Memory B cell (primary cell): ENCODE data around the gene ZNF839.
"Not testable (repeated sequence)": the region's sequence is repeated elsewhere in the genome, so short reads cannot be mapped to it uniquely, and the experiment has no call there.

Source experiments
- ATAC-seq: fragments of 150-1000 bp; cut with Tn5 transposase; 2 replicates; pipeline ENCODE4 v1.10.0; 2021; ENCODE audit warnings: low read depth, mild to moderate bottlenecking, moderate library complexity
- DNase-seq, 2 donors: peaks; one replicate each; pipeline ENCODE4 v3.0.0; 2022; ENCODE audit warnings: low spot score in 2 of 2
- H3K27ac Mint-ChIP-seq: one replicate; pipeline ENCODE4 v1.8.0; 2022; ENCODE audit warnings: mild to moderate bottlenecking, moderate library complexity, mixed read lengths
- H3K27me3 Mint-ChIP-seq: one replicate; pipeline ENCODE4 v1.8.0; 2022; ENCODE audit warnings: mixed read lengths
- H3K36me3 Mint-ChIP-seq: one replicate; pipeline ENCODE4 v1.8.0; 2022; ENCODE audit warnings: mild to moderate bottlenecking, mixed read lengths
- H3K4me1 Mint-ChIP-seq: one replicate; pipeline ENCODE4 v1.8.0; 2022; ENCODE audit warnings: mixed read lengths
- H3K4me3 Mint-ChIP-seq: one replicate; pipeline ENCODE4 v1.8.0; 2022; ENCODE audit warnings: mild to moderate bottlenecking, moderate library complexity, mixed read lengths
- H3K9me3 Mint-ChIP-seq: one replicate; pipeline ENCODE4 v1.8.0; 2022; ENCODE audit warnings: mixed read lengths

ZNF839 gene

GRCh38 chr14:102344084-102344483 lies 24.5 kb downstream of the ZNF839 start:
- no peaks in the 10 kb centered on the region for H3K4me1 Mint-ChIP-seq
- H3K4me3 Mint-ChIP-seq = no peak overlapping the region
- no peaks in the 10 kb centered on the region for H3K27me3 Mint-ChIP-seq
- peaks cover 21% of the 10 kb centered on the region for H3K36me3 Mint-ChIP-seq
- no peak for DNase-seq
- no peak for ATAC-seq
- no peak overlapping the region for H3K27ac Mint-ChIP-seq
- no peaks in the 10 kb centered on the region for H3K9me3 Mint-ChIP-seq

- H3K27me3 Mint-ChIP-seq = no peaks in the 10 kb centered on the region
- no peak for ATAC-seq
- DNase-seq = no peak
- H3K9me3 Mint-ChIP-seq = no peaks in the 10 kb centered on the region
- no peak overlapping the region for H3K4me3 Mint-ChIP-seq
- H3K27ac Mint-ChIP-seq = no peak overlapping the region
- H3K36me3 Mint-ChIP-seq = peaks cover 22% of the 10 kb centered on the region
- no peaks in the 10 kb centered on the region for H3K4me1 Mint-ChIP-seq
These were observed 24.9 kb downstream of the ZNF839 start for GRCh38 chr14:102344485-102344884.

DNA sequence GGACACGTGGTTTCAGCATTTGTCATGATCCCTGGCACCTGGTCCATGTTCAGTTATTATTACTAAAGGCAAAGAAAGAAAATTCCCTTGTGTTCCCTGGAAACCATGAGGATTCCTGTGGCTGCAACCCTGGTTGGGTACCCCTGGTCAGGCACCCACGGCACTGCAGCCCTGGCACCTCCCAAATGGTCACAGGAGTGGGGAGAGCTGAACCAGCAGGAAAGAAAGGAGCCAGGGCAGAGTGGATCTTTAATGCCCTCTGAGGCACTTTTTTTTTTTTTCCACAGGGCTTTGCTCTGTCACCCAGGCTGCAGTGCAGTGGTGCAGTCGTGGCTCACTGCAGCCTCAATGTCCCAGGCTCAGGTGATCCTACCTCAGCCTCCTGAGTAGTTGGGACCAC lies 25.7 kb downstream of the ZNF839 start:
- DNase-seq = no peak
- H3K27ac Mint-ChIP-seq = no peak overlapping the region
- H3K9me3 Mint-ChIP-seq = no peaks in the 10 kb centered on the region
- no peaks in the 10 kb centered on the region for H3K4me1 Mint-ChIP-seq
- peaks cover 24% of the 10 kb centered on the region for H3K36me3 Mint-ChIP-seq
- H3K4me3 Mint-ChIP-seq = no peak overlapping the region
- no peak for ATAC-seq
- no peaks in the 10 kb centered on the region for H3K27me3 Mint-ChIP-seq

- no peak for DNase-seq
- Mint-ChIP-seq H3K4me1 (no peaks in the 10 kb centered on the region), H3K36me3 (peaks cover 26% of the 10 kb centered on the region), H3K27ac (no peak overlapping the region), H3K4me3 (no peak overlapping the region), H3K27me3 (no peaks in the 10 kb centered on the region), H3K9me3 (no peaks in the 10 kb centered on the region)
- no peak for ATAC-seq
These were observed 27.1 kb downstream of the ZNF839 start for GRCh38 chr14:102346645-102347044.

- Mint-ChIP-seq H3K4me1 (peaks cover 2% of the 10 kb centered on the region), H3K27ac (no peak overlapping the region), H3K27me3 (no peaks in the 10 kb centered on the region), H3K9me3 (no peaks in the 10 kb centered on the region), H3K4me3 (no peak overlapping the region), H3K36me3 (peaks cover 25% of the 10 kb centered on the region)
- no peak for DNase-seq
- no peak for ATAC-seq
These were observed 28.8 kb downstream of the ZNF839 start for GRCh38 chr14:102348376-102348775.

DNA sequence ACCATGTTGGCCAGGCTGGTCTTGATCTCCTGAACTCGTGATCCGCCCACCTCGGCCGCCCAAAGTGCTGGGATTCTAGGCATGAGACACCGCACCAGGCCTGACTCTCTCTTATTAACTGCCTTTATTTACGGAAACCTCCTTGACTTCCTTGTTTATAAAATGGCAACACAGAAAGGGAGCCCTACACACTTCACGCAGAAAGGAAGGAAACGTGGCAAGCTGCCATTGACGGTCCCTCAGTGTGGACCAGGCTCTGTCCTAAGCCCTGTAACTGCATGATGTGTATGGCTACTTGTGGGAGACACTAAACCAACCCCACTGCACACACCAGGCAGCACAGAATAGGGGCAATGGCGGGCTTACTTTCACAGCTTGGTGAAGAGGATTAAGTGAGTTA lies 31.5 kb downstream of the ZNF839 start:
- no peak for ATAC-seq
- Mint-ChIP-seq H3K27me3 (no peaks in the 10 kb centered on the region), H3K4me1 (peaks cover 2% of the 10 kb centered on the region), H3K9me3 (no peaks in the 10 kb centered on the region), H3K36me3 (peaks cover 27% of the 10 kb centered on the region), H3K27ac (no peak overlapping the region), H3K4me3 (no peak overlapping the region)
- DNase-seq = no peak

- H3K4me1 Mint-ChIP-seq, H3K4me3 Mint-ChIP-seq, H3K27ac Mint-ChIP-seq, H3K27me3 Mint-ChIP-seq, ATAC-seq, H3K9me3 Mint-ChIP-seq, DNase-seq: not testable (repeated sequence)
- H3K36me3 Mint-ChIP-seq = peaks cover 27% of the 10 kb centered on the region
These were observed 32.0 kb downstream of the ZNF839 start for GRCh38 chr14:102351593-102351992.

DNA sequence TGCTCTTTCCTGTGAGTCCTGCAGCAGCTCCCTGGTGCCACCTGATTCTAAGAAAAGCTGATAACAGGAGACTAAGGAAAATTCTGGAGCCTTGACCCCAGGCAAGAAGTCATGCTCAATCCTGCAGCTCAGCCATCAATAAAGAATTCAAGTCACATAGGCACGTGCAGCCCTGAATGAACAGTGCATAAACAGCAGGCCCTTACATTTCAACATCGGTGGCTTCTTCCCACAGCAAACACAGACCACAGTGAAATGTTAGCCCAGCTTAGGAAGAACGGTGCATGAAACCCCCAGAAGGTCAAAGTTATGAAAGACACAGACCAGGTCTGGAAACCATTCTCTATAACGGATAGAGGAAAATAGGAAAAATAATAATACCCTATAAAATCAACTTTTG lies 32.7 kb downstream of the ZNF839 start:
- peaks cover 2% of the 10 kb centered on the region for H3K4me1 Mint-ChIP-seq
- no peaks in the 10 kb centered on the region for H3K27me3 Mint-ChIP-seq
- H3K4me3 Mint-ChIP-seq = no peak overlapping the region
- no peak overlapping the region for H3K27ac Mint-ChIP-seq
- no peaks in the 10 kb centered on the region for H3K9me3 Mint-ChIP-seq
- H3K36me3 Mint-ChIP-seq = peaks cover 28% of the 10 kb centered on the region
- ATAC-seq = no peak
- DNase-seq = no peak

DNA sequence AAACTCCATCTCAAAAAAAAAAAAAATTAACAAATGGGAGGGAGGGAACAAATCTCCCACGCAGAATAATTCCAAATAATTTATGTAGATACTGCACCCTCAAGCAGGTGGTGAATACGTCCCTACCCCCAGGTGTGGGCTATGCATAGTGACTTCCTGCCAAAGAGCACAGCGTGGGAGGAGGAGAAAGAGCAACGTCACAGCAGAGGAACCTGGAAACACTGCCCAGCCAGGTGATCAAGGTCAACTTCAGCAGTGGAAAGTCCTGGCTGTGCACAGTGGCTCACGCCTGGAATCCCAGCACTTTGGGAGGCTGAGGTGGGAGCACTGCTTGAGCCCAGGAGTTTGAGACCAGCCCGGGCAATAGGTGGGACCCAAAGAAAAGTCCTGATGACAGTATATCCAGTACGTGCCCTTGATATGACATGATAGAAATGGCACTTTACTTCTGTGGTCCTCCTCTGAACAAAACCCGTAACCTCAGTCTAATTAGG lies 33.6 kb downstream of the ZNF839 start:
- Mint-ChIP-seq H3K4me1 (peaks cover 2% of the 10 kb centered on the region), H3K27me3 (no peaks in the 10 kb centered on the region), H3K27ac (no peak overlapping the region), H3K9me3 (no peaks in the 10 kb centered on the region), H3K4me3 (no peak overlapping the region), H3K36me3 (peaks cover 34% of the 10 kb centered on the region)
- ATAC-seq (no peak), DNase-seq (no peak)

GRCh38 chr14:102356280-102356679 lies 36.7 kb downstream of the ZNF839 start:
- Mint-ChIP-seq H3K27ac (no peak overlapping the region), H3K36me3 (peaks cover 27% of the 10 kb centered on the region), H3K9me3 (no peaks in the 10 kb centered on the region), H3K4me1 (peaks cover 9% of the 10 kb centered on the region), H3K27me3 (no peaks in the 10 kb centered on the region), H3K4me3 (no peak overlapping the region)
- no peak for DNase-seq
- ATAC-seq = no peak

- Mint-ChIP-seq H3K9me3 (no peaks in the 10 kb centered on the region), H3K4me3 (no peak overlapping the region), H3K36me3 (peaks cover 18% of the 10 kb centered on the region), H3K4me1 (peaks cover 20% of the 10 kb centered on the region), H3K27ac (no peak overlapping the region), H3K27me3 (no peaks in the 10 kb centered on the region)
- no peak for ATAC-seq
- no peak for DNase-seq
These were observed 39.8 kb downstream of the ZNF839 start for GRCh38 chr14:102359341-102359740.

- H3K36me3 Mint-ChIP-seq = peaks cover 17% of the 10 kb centered on the region
- peak overlapping the region; percentile 62 for H3K27ac Mint-ChIP-seq
- DNase-seq = no peak
- H3K27me3 Mint-ChIP-seq = no peaks in the 10 kb centered on the region
- H3K9me3 Mint-ChIP-seq = no peaks in the 10 kb centered on the region
- no peak for ATAC-seq
- H3K4me3 Mint-ChIP-seq = no peak overlapping the region
- peaks cover 20% of the 10 kb centered on the region for H3K4me1 Mint-ChIP-seq
These were observed 40.8 kb downstream of the ZNF839 start for GRCh38 chr14:102360388-102360787.

GRCh38 chr14:102362084-102362483 lies 42.5 kb downstream of the ZNF839 start:
- peaks cover 13% of the 10 kb centered on the region for H3K36me3 Mint-ChIP-seq

DNA sequence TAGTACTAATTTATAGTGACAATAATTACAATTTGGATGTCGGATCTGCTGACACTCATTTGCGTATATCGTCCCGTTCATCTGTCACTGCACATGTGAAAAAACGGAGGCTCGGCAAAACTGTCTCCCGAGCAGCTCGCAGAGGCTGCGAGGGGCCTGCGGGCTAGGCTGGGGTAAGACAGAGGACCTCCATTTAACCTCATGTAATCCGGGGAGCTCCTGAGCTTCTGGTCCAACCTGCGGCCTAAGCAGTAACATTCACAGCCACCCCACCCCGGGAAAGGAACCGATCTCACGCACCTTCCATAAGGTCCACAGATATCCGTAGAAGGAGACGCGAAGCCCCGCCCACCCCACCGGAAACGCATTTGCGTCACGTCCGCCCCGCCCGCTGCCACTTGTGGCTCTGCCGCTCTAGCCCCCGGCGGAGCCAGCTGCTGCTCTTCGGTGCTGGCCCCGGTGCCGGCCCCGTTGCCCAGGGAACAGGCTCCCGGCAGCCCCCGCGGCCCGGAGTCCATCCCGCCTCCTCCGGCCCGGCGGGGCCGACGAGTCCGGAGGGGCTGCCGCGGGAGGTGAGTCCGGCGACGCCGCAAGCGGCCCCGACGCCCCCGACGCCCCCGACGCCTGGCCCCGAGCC lies 43.1 kb downstream of the ZNF839 start, which contains the start of the genes CINP and TECPR2:
CINP (minus strand) TSS at position 346 of the 637 bp plus-strand sequence; CDS start at position 307, 39 bp downstream.
TECPR2 (plus strand) TSS at position 397 of the 637 bp plus-strand sequence. CDS start 13,781 bp downstream, outside the sequence.
- H3K36me3 Mint-ChIP-seq = peaks cover 9% of the 10 kb centered on the region
- peaks cover 26% of the 10 kb centered on the region for H3K4me1 Mint-ChIP-seq
- peak; percentile 94 for ATAC-seq
- no peaks in the 10 kb centered on the region for H3K27me3 Mint-ChIP-seq
- H3K9me3 Mint-ChIP-seq = no peaks in the 10 kb centered on the region
- DNase-seq = peak; percentile 88 to 89
- no peak within 1 kb of the TSS for H3K27ac Mint-ChIP-seq
- H3K4me3 Mint-ChIP-seq = peak within 1 kb of the TSS; percentile 90

More at GRCh38 chr14:102362084-102362483, 42.5 kb downstream of the ZNF839 start:
- H3K27ac Mint-ChIP-seq = no peak overlapping the region
- DNase-seq (peak in 1 of 2 donors; percentile 15), ATAC-seq (peak; percentile 15)
- H3K27me3 Mint-ChIP-seq = no peaks in the 10 kb centered on the region
- H3K9me3 Mint-ChIP-seq = no peaks in the 10 kb centered on the region
- H3K4me1 Mint-ChIP-seq = peaks cover 22% of the 10 kb centered on the region
- peak overlapping the region; percentile 90 for H3K4me3 Mint-ChIP-seq
